Mesodermal cell (in vitro differentiated cells): ENCODE results near the gene CDC42SE1. TPM values are rescaled to one million over a fixed set of nuclear protein-coding genes. Genes with fewer than 3 reads are reported as not detected.
"Not testable (repeated sequence)": the region's sequence is repeated elsewhere in the genome, so short reads cannot be mapped to it uniquely, and the experiment has no call there.

Experiments
- H3K27ac ChIP-seq: 2 replicates; pipeline ENCODE4 v1.7.0; 2013; ENCODE audit warnings: mild to moderate bottlenecking, low read depth, low read length, moderate library complexity; ENCODE audit not compliant: severe bottlenecking
- H3K36me3 ChIP-seq: 2 replicates; pipeline ENCODE4 v1.7.1; 2013; ENCODE audit warnings: mild to moderate bottlenecking, low read length, moderate library complexity; ENCODE audit not compliant: control insufficient read depth, insufficient read depth
- H3K4me1 ChIP-seq: one replicate; pipeline ENCODE4 v1.7.1; 2013; ENCODE audit warnings: mild to moderate bottlenecking, low read length; ENCODE audit not compliant: insufficient read depth, control insufficient read depth, poor library complexity, severe bottlenecking
- H3K4me3 ChIP-seq: 2 replicates; pipeline ENCODE4 v1.7.0; 2013; ENCODE audit warnings: low read length, control low read depth, mild to moderate bottlenecking; ENCODE audit not compliant: insufficient read depth, poor library complexity, severe bottlenecking; ENCODE audit errors: extremely low read depth
- H3K9me3 ChIP-seq: 2 replicates; pipeline ENCODE4 v1.7.1; 2013; ENCODE audit warnings: mild to moderate bottlenecking, low read length, moderate library complexity; ENCODE audit not compliant: control insufficient read depth
- whole genome bisulfite sequencing, 2 experiments: methylation state at CpG; one replicate each; pipeline ENCODE4 v1.1.5; 2013; ENCODE audit warnings: missing lambda C conversion rate in 2 of 2; ENCODE audit not compliant: insufficient coverage in 2 of 2; 5-methylcytosine and 5-hydroxymethylcytosine counted together
- polyA plus RNA-seq, 2 experiments: library from polyadenylated mRNA; stranded (reverse); fragments of 50-300 nt; gene quantifications; one replicate each; pipeline ENCODE4 v1.2.3, GENCODE V29; 2013

The CDC42SE1 gene
- polyA plus RNA-seq (2013, experiment 1 of 2): 92.9 TPM
- polyA plus RNA-seq (2013, experiment 2 of 2): 82.5 TPM

DNA sequence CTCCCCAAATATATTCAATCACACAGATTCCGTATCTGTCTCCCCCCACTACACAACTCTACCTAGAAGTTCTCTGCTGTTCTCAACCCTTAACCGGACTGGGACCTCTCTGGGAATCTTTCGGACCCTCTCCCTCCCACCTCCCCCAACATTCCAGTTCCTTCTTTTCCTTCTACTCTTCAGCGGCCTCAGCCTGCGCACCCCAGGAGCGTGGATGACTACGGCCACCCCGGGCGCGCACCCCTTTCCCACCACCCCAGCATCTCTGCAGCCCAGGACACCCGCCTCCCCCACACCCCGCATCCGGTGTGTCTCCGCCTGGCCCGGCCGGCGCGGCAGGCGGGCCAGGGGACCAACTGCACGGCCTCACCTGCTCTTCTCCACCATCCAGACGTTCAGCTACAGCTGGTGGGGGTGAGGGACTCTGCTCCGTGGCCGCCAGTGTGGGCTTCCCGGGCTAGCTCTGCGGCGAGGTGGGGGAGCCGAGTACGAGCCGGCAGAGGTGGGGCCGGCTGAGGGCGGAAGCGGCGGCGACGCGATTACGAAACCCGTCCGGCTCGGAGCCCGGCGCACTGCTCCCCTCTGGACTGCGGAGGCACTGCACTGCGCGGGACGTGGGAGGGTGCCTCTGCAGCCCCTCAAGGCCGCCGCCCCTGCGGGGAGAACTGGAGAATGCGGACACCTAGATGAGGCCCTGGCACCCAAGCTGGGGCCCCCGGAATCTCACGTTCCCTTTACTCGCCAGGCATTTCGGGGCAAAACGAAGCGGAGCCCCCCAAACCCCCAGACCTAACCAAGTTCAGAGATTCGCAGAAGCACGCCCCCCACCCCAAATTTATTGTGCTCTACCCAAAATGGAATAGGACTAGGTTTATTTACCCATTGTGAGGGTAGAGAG is at the start of gene CDC42SE1:
Gene CDC42SE1, minus strand, starts transcription at position 514 of the 898 bp plus-strand sequence. CDS start 3,892 bp downstream, outside the sequence.
- Histone ChIP-seq H3K4me3 (peak within 1 kb of the TSS; percentile 98), H3K9me3 (no peaks in the 10 kb centered on the region), H3K36me3 (peaks cover 63% of the 10 kb centered on the region), H3K4me1 (peaks cover 31% of the 10 kb centered on the region), H3K27ac (peak within 1 kb of the TSS; percentile 94)
- WGBS, 2 experiments: 0% methylated on average over 41 to 45 of the region's 58 CpGs

DNA sequence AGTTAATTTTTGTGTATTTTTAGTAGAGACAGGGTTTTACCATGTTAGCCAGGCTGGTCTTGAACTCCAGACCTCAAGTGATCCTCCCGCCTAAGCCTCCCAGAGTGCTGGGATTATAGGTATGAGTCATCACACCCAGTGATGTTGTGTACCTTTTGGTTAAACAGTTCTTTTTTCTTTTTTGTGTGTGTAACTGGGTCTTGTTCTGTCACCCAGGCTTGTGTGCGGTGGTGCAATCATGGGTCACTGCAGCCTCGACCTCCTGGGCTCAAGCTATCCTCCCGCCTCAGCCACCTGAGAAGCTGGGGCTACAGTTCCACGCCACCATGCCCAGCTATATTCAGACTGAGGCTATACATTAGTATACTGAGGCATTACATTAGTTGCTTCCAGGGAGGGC is 48.9 kb upstream of the CDC42SE1 start:
- WGBS, 2 experiments: 100% methylated on average over 3 of the region's 5 CpGs
- Histone ChIP-seq H3K27ac (no peak overlapping the region), H3K4me1 (no peaks in the 10 kb centered on the region), H3K4me3 (no peak overlapping the region), H3K36me3 (no peaks in the 10 kb centered on the region), H3K9me3 (no peaks in the 10 kb centered on the region)

- Histone ChIP-seq H3K27ac (no peak overlapping the region), H3K36me3 (no peaks in the 10 kb centered on the region), H3K4me3 (no peak overlapping the region), H3K4me1 (no peaks in the 10 kb centered on the region), H3K9me3 (no peaks in the 10 kb centered on the region)
- 60% methylated on average over 1 of the region's 2 CpGs; no CpG with 5 or more reads in 1 of the 2 experiments for WGBS, 2 experiments
These were observed 47.5 kb upstream of the CDC42SE1 start for GRCh38 chr1:151106894-151107293.

- no peaks in the 10 kb centered on the region for H3K9me3 ChIP-seq
- no peak overlapping the region for H3K4me3 ChIP-seq
- H3K4me1 ChIP-seq: no peaks in the 10 kb centered on the region
- no peak overlapping the region for H3K27ac ChIP-seq
- no peaks in the 10 kb centered on the region for H3K36me3 ChIP-seq
These were observed 45.2 kb upstream of the CDC42SE1 start for GRCh38 chr1:151104630-151105029.

- Histone ChIP-seq H3K4me3 (no peak overlapping the region), H3K9me3 (no peaks in the 10 kb centered on the region), H3K4me1 (no peaks in the 10 kb centered on the region), H3K36me3 (no peaks in the 10 kb centered on the region), H3K27ac (no peak overlapping the region)
- 83% methylated on average over 1 of the region's 1 CpG; no CpG with 5 or more reads in 1 of the 2 experiments for WGBS, 2 experiments
These were observed 38.7 kb upstream of the CDC42SE1 start for GRCh38 chr1:151098126-151098525.

GRCh38 chr1:151097426-151097825 is 38.0 kb upstream of the CDC42SE1 start:
- not testable (repeated sequence) for H3K9me3 ChIP-seq, H3K27ac ChIP-seq, H3K4me1 ChIP-seq, H3K36me3 ChIP-seq, H3K4me3 ChIP-seq
- WGBS, 2 experiments: 90 to 94% methylated on average over 4 to 5 of the region's 6 CpGs

DNA sequence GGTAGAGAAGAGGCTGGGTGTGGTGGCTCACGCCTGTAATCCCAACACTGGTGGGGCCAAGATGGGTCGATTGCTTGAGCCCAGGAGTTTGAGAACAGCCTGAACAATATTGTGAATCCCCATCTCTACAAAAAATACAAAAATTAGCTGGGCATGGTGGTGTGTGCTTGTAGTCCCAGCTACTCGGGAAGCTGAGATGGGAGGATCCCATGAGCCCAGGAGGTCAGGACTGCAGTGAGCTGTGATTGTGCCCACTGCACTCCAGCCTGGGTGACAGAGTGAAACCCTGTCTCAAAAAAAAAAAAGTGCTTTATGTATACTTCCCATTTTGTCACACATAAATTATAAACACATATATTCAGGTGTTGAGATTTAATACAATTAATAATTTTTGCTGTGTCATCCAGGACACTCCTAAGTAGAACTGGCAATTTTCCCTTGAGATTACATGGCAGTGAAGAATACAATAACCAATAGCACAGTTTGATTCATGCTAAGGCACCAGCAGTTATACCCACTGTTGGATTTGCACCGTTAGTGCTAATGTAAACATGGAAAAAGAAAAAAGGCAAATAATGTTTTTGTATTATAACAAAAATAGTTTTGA is 26.6 kb upstream of the CDC42SE1 start:
- H3K9me3 ChIP-seq: no peaks in the 10 kb centered on the region
- 90 to 100% methylated on average over 1 to 2 of the region's 4 CpGs for WGBS, 2 experiments
- H3K27ac ChIP-seq: no peak overlapping the region
- H3K36me3 ChIP-seq: no peaks in the 10 kb centered on the region
- H3K4me1 ChIP-seq: no peaks in the 10 kb centered on the region
- H3K4me3 ChIP-seq: no peak overlapping the region

DNA sequence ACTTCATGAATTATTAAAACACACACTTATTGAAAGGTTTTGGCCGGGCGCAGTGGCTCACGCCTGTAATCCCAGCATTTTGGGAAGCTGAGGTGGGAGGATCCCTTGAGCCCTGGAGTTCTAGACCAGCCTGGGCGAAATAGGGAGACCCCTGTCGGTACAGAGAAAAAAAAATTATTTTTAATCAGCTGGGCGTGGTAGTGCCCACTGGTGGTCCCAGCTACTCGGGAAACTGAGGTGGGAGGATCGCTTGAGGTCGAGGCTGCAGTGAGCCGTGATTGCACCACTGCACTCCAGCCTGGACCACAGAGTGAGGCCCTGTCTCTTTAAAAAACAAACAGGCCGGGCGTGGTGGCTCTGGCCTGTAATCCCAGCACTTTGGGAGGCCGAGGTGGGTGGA is 12.8 kb upstream of the CDC42SE1 start:
- Histone ChIP-seq H3K36me3 (peaks cover 30% of the 10 kb centered on the region), H3K4me1 (peaks cover 4% of the 10 kb centered on the region), H3K9me3 (no peaks in the 10 kb centered on the region), H3K4me3 (no peak overlapping the region), H3K27ac (no peak overlapping the region)
- 93% methylated on average over 13 of the region's 13 CpGs for WGBS, 2 experiments

DNA sequence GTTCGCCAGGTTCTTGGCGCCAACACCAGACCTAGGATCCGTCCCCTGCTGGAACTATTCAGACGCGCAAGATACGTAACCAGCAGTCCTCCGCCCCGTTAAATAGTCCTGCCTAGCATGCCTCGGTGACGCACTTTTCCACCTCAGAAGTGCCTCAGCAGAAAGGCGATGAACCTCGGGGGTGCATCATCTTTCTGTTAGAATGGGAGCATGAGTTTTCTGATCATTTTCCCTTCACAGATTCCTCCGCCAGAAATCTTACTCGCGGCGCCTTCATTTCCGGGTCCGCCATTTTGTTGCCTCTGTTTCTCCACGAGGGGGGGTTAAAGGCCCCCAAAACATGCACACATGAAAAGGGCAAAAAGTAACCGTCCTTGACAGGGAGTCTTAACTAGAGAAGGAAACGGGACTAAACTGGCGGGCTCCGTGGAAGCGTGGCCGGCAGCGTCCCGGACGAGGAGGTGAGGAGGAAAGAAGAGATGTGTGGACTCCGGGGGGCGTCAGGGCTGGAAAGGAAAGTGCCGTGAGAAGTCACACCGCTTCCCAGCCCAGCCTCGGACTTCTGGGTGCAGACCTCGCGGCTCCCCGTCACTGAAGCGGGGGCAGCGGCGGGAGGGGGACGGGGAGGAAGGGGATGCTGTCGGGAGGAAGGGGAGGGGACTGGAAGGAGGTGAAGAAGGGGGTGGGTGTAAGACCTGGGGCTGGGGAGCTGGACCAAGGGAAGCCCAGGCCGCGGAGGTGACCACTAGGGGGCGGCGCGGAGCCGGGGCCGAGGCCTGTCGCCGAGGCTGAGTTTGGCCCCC is 11.3 kb upstream of the CDC42SE1 start, which contains the start of gene GABPB2:
Gene GABPB2, plus strand, starts transcription at position 288 of the 803 bp plus-strand sequence. CDS start 17,429 bp downstream, outside the sequence.
- Histone ChIP-seq H3K27ac (peak within 1 kb of the TSS; percentile 95), H3K4me3 (peak within 1 kb of the TSS; percentile 57), H3K36me3 (peaks cover 46% of the 10 kb centered on the region), H3K9me3 (no peaks in the 10 kb centered on the region), H3K4me1 (peaks cover 4% of the 10 kb centered on the region)
- 6 to 10% methylated on average over 35 to 44 of the region's 50 CpGs for WGBS, 2 experiments

GRCh38 chr1:151069103-151069486 is 9.7 kb upstream of the CDC42SE1 start:
- Histone ChIP-seq H3K9me3 (no peaks in the 10 kb centered on the region), H3K36me3 (peaks cover 62% of the 10 kb centered on the region), H3K27ac (peak overlapping the region; percentile 47), H3K4me3 (no peak overlapping the region), H3K4me1 (peaks cover 7% of the 10 kb centered on the region)
- WGBS, 2 experiments: 100% methylated on average over 3 of the region's 5 CpGs
